ENCODE measurements around the gene NUP214. TPM values are rescaled to one million over a fixed set of nuclear protein-coding genes. Genes with fewer than 3 reads are reported as not detected.
"Not testable (repeated sequence)": the region's sequence is repeated elsewhere in the genome, so short reads cannot be mapped to it uniquely, and the experiment has no call there.

The NUP214 gene
- total RNA-seq, 4 donors from 2014 or later: 17.4 to 45.4 (median 31.1) TPM

DNA sequence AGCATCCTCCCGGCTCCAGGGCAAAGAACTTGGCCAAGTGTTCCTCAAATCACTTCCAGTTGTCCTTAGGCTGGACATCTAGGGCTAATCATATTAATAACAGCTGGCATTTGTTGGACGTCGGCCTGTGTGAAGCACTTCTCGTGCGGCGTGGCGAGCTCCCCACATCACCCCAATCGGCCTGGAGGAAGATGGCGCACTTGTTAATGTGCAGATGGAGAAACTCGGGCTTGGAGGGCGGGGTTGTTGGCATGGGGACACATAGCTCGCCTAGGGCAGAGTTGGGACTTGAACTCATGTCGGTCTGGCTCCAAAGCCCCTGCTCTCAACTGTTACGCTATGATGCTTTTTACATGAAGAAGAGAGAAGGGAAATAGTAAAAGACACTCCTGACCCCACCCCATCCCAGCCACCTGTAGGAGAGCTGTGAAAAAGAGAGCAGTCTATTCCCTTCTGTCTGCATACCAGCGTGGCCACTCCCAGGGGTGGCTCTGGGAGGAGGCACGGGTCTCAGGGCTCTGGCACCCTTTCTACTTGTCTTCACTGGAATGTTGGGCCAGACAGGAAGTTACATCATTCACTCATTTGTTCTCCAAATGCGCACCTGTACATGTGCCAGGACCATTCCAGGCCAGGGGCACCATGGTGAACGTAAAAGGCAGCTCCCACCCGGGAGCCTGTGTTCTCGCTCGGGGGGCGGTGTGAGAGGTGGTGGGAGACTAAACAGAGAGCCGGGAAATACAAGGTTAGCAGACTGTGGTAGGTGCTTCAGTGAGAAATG is 12.8 kb upstream of the NUP214 start:
- WGBS, 2 donors: 74 to 75% methylated on average over 15 to 17 of the region's 23 CpGs
- H3K4me3 ChIP-seq: no peak overlapping the region

GRCh38 chr9:131113655-131114054 is 11.7 kb upstream of the NUP214 start:
- intact Hi-C loops (cut with DNase I): no loop called here
- DNase-seq: no peak
- Histone ChIP-seq H3K27ac (no peak overlapping the region), H3K4me1 (peaks cover 0 to 13% (median 0%) of the 10 kb centered on the region in 3 donors), H3K27me3 (no peaks in the 10 kb centered on the region), H3K9me3 (no peaks in the 10 kb centered on the region), H3K4me3 (no peak overlapping the region), H3K36me3 (no peaks in the 10 kb centered on the region)
- WGBS, 2 donors: 62 to 70% methylated on average over 7 to 8 of the region's 8 CpGs
- TF ChIP-seq CTCF (IDR thresholded peaks at IDR 0.05) (no peak), POLR2A (IDR thresholded peaks at IDR 0.05) (no peak)

More for the DNA sequence above, 12.8 kb upstream of the NUP214 start:
- intact Hi-C loops (cut with DNase I): no loop called here
- H3K36me3 ChIP-seq: no peaks in the 10 kb centered on the region
- H3K9me3 ChIP-seq: no peaks in the 10 kb centered on the region
- no peaks in the 10 kb centered on the region for H3K27me3 ChIP-seq
- peaks cover 0 to 13% (median 0%) of the 10 kb centered on the region in 3 donors for H3K4me1 ChIP-seq
- no peak overlapping the region for H3K27ac ChIP-seq
- no peak for DNase-seq
- no peak for TF ChIP-seq POLR2A (IDR thresholded peaks at IDR 0.05)
- TF ChIP-seq CTCF (IDR thresholded peaks at IDR 0.05): no peak

- TF ChIP-seq POLR2A (IDR thresholded peaks at IDR 0.05) (no peak), CTCF (IDR thresholded peaks at IDR 0.05) (no peak)
- H3K4me1 ChIP-seq: peaks cover 0 to 13% (median 0%) of the 10 kb centered on the region in 3 donors
- no peaks in the 10 kb centered on the region for H3K9me3 ChIP-seq
- DNase-seq: no peak
- no peaks in the 10 kb centered on the region for H3K27me3 ChIP-seq
- no peak overlapping the region for H3K27ac ChIP-seq
- H3K36me3 ChIP-seq: no peaks in the 10 kb centered on the region
- H3K4me3 ChIP-seq: no peak overlapping the region
- WGBS, 2 donors: 87 to 89% methylated on average over 5 to 6 of the region's 8 CpGs
- intact Hi-C loops (cut with DNase I): no loop called here
These were observed 11.3 kb upstream of the NUP214 start for GRCh38 chr9:131114084-131114535.

- DNase-seq; intact Hi-C loops (cut with DNase I): not testable (repeated sequence)
- H3K4me1 ChIP-seq: peaks cover 0 to 13% (median 0%) of the 10 kb centered on the region in 3 donors
These were observed 10.0 kb upstream of the NUP214 start for GRCh38 chr9:131115360-131115742.

DNA sequence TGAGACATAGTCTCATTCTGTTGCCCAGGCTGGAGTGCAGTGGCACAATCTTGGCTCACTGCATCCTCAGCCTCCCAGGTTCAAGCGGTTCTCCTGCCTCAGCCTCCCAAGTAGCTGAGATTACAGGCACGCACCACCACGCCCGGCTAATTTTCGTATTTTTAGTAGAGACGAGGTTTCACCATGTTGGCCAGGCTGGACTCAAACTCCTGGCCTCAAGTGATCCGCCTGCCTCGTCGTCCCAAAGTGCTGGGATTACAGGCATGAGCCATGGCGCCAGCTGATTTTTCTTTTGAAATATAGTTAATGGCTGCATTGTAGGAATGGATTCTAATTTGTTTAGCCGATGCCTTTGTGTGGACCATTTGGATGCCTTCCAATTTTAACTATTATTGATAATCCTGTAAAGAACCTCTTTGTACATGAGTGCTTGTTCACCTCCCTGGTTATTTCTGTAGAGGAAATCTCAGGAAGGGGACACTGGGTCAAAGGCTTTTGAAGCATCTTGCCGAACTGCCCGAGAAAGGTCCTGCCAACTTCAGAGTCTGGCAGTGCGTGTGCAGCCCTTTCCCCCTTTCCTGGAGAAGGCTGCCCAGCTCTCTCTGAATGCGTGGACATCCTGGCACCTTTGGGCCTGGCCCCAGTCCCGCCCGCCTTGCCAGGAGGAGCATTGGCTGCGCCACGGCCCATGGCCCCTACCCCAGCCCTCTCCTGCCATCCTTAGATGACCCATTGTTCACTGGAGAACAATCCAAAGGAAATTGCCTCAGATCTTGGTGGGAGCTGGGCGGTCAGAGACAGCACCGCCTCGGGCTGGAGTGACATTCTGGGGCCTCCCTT is 8.9 kb upstream of the NUP214 start:
- intact Hi-C loops (cut with DNase I): no loop called here
- DNase-seq: no peak
- Histone ChIP-seq H3K4me3 (no peak overlapping the region), H3K36me3 (peaks cover 0 to 19% (median 0%) of the 10 kb centered on the region in 3 donors), H3K27me3 (no peaks in the 10 kb centered on the region), H3K9me3 (no peaks in the 10 kb centered on the region), H3K27ac (peak overlapping the region in 2 of 4 donors; percentile 50 to 70), H3K4me1 (peaks cover 0 to 13% (median 0%) of the 10 kb centered on the region in 3 donors)
- WGBS, 2 donors: 81% methylated on average over 20 to 21 of the region's 22 CpGs
- TF ChIP-seq POLR2A (IDR thresholded peaks at IDR 0.05) (no peak), CTCF (IDR thresholded peaks at IDR 0.05) (no peak)

More at GRCh38 chr9:131115360-131115742, 10.0 kb upstream of the NUP214 start:
- not testable (repeated sequence) for H3K36me3 ChIP-seq, H3K9me3 ChIP-seq, H3K4me3 ChIP-seq, H3K27me3 ChIP-seq, H3K27ac ChIP-seq
- 79 to 80% methylated on average over 6 of the region's 6 CpGs for WGBS, 2 donors
